Caco-2 (cell line): ENCODE measurements around the gene SNX27. TPM values are rescaled to one million over a fixed set of nuclear protein-coding genes. Genes with fewer than 3 reads are reported as not detected.

Experiments used
- BruUV-seq: library from RNA; stranded (reverse); fragments of 400-500 nt; replicated peaks from 2 replicates; lab custom pipeline; 2021; lab: Mats Ljungman, UMichigan
- CTCF ChIA-PET: fragments of 300-600 bp; sonication (Branson Sonifier 250); formaldehyde crosslinking; loops from one replicate; lab custom pipeline; 2022; ENCODE audit warnings: antibody characterized with exemption; lab: Charles Lee
- POLR2A ChIA-PET: fragments of 300-600 bp; sonication (Branson Sonifier 250); formaldehyde crosslinking; loops from one replicate; lab custom pipeline; 2022; ENCODE audit warnings: antibody characterized with exemption; lab: Charles Lee
- DNase-seq, 2 experiments: peaks; one replicate each; pipeline versions ENCODE4 v3.0.0 to v3.0.0-alpha.2; 2020 to 2022
- H3K27me3 ChIP-seq: replicated peaks from 2 replicates; pipeline ENCODE4 v1.6.0; 2011; ENCODE audit warnings: low read length; ENCODE audit not compliant: control insufficient read depth, insufficient read depth
- H3K36me3 ChIP-seq: 2 replicates; pipeline ENCODE4 v1.5.1; 2011; ENCODE audit warnings: low read length; ENCODE audit not compliant: control insufficient read depth, insufficient read depth
- H3K4me1 ChIP-seq: fragments of 250-450 bp; sonication (Bioruptor Pico); 2 replicates; pipeline ENCODE4 v1.5.1; 2020; ENCODE audit warnings: mild to moderate bottlenecking
- H3K4me3 ChIP-seq: 2 replicates; pipeline ENCODE4 v1.5.1; 2011; ENCODE audit warnings: low read depth, mild to moderate bottlenecking, control low read depth, low read length
- H3K9me3 ChIP-seq: fragments of 250-450 bp; sonication (Bioruptor Pico); 2 replicates; pipeline ENCODE4 v1.5.1; 2020; ENCODE audit warnings: mild to moderate bottlenecking, moderate library complexity
- H3K27ac Mint-ChIP-seq: one replicate; pipeline ENCODE4 v1.8.0; 2022; ENCODE audit warnings: mixed read lengths; ENCODE audit not compliant: unreplicated experiment
- H3K27me3 Mint-ChIP-seq: one replicate; pipeline ENCODE4 v1.8.0; 2022; ENCODE audit warnings: mixed read lengths; ENCODE audit not compliant: insufficient read depth, unreplicated experiment
- H3K36me3 Mint-ChIP-seq: one replicate; pipeline ENCODE4 v1.8.0; 2022; ENCODE audit warnings: mild to moderate bottlenecking, mixed read lengths; ENCODE audit not compliant: insufficient read depth, unreplicated experiment
- H3K4me1 Mint-ChIP-seq: one replicate; pipeline ENCODE4 v1.8.0; 2022; ENCODE audit warnings: low read depth, mixed read lengths; ENCODE audit not compliant: unreplicated experiment
- H3K4me3 Mint-ChIP-seq: one replicate; pipeline ENCODE4 v1.8.0; 2022; ENCODE audit warnings: mild to moderate bottlenecking, moderate library complexity, mixed read lengths; ENCODE audit not compliant: unreplicated experiment
- H3K9me3 Mint-ChIP-seq: one replicate; pipeline ENCODE4 v1.8.0; 2022; ENCODE audit warnings: mixed read lengths; ENCODE audit not compliant: unreplicated experiment
- intact Hi-C: fragments of 100-400 bp; cut with micrococcal nuclease; formaldehyde crosslinking; loops from one replicate; pipeline ENCODE4 v1.10.0; 2022; ENCODE audit not compliant: unreplicated experiment
- total RNA-seq: library from RNA; stranded (reverse); gene quantifications from 2 replicates; pipeline ENCODE4 v1.2.3, GENCODE V29; 2022
- TF ChIP-seq, protein P1 (sequence below), 2 experiments: fragments of 200-600 bp in 1 of 2; IDR thresholded peaks; 1 replicate in 1 of 2; 2 replicates in 1 of 2; pipeline versions ENCODE4 v1.5.1 to v1.8.0; 2011 to 2022; ENCODE audit warnings: antibody characterized with exemption in 1 of 2, control low read depth in 1 of 2, inconsistent platforms in 1 of 2, low read depth in 1 of 2, low read length in 1 of 2, mild to moderate bottlenecking in 1 of 2, moderate library complexity in 1 of 2; ENCODE audit not compliant: insufficient read depth in 1 of 2, severe bottlenecking in 1 of 2, unreplicated experiment in 1 of 2

Gene SNX27
- total RNA-seq, 1 experiment from 2014 or later, result 47.2 TPM

DNA sequence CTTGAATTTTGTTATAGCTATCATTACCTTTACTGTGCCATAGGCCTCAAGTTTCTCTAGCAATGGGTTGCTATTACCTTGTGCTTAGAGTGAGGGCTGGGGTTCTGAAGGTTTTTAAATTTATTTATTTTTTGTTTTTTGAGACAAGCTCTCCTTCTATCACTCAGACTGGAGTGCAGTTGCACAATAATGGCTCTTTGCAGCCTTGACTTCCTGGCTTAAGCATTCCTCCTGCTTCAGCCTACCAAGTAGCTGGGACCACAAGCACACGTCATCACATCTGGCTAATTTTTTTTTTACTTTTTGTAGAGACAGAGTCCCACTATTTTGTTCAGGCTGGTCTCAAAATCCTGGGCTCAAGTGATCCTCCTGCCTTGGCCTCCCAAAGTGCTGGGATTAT, 41.5 kb downstream of the SNX27 start:
- no peak overlapping the region for H3K27ac Mint-ChIP-seq
- TF ChIP-seq, protein P1, sequence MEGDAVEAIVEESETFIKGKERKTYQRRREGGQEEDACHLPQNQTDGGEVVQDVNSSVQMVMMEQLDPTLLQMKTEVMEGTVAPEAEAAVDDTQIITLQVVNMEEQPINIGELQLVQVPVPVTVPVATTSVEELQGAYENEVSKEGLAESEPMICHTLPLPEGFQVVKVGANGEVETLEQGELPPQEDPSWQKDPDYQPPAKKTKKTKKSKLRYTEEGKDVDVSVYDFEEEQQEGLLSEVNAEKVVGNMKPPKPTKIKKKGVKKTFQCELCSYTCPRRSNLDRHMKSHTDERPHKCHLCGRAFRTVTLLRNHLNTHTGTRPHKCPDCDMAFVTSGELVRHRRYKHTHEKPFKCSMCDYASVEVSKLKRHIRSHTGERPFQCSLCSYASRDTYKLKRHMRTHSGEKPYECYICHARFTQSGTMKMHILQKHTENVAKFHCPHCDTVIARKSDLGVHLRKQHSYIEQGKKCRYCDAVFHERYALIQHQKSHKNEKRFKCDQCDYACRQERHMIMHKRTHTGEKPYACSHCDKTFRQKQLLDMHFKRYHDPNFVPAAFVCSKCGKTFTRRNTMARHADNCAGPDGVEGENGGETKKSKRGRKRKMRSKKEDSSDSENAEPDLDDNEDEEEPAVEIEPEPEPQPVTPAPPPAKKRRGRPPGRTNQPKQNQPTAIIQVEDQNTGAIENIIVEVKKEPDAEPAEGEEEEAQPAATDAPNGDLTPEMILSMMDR (IDR thresholded peaks at IDR 0.05; ENCODE audit: insufficient read depth in 1 of 2, low read depth in 1 of 2, low read length in 1 of 2, severe bottlenecking in 1 of 2, unreplicated experiment in 1 of 2), result no peak
- intact Hi-C loops, result no loop called here
- no peak overlapping the region for H3K4me3 Mint-ChIP-seq
- Histone ChIP-seq H3K36me3 (no peaks in the 10 kb centered on the region; the same call in 1 of the 2 replicates), H3K27me3 (no peaks in the 10 kb centered on the region), H3K4me3 (no peak overlapping the region), H3K4me1 (no peaks in the 10 kb centered on the region), H3K9me3 (no peaks in the 10 kb centered on the region)
- H3K9me3 Mint-ChIP-seq, result no peaks in the 10 kb centered on the region
- BruUV-seq, result no TSS peak
- peaks cover 22% of the 10 kb centered on the region for H3K36me3 Mint-ChIP-seq
- no peaks in the 10 kb centered on the region for H3K27me3 Mint-ChIP-seq
- CTCF ChIA-PET, result no interaction called here
- POLR2A ChIA-PET, result no interaction called here
- no peaks in the 10 kb centered on the region for H3K4me1 Mint-ChIP-seq
- DNase-seq, result no peak

DNA sequence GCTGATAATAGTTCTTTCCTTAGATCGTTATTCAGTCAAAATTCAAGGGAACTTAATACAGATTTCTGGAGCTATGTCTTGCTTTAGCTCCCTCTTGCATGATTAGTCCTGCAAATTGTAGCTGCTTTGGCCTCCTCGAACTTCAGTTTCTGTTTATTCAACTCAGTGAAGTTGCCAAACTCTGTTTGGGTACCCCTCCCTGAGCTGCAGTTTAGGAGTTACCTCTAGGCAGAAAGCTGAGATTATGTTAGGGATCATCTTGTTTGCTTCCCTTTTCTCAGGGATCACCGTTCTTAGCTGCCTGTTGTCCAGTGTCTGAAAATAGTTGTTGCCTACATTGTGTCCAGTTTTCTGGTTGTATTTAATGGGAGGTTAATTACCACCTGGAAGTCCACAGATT, 43.5 kb downstream of the SNX27 start:
- intact Hi-C loops, result no loop called here
- Mint-ChIP-seq H3K36me3 (peaks cover 30% of the 10 kb centered on the region), H3K9me3 (no peaks in the 10 kb centered on the region), H3K27me3 (no peaks in the 10 kb centered on the region), H3K27ac (no peak overlapping the region), H3K4me1 (no peaks in the 10 kb centered on the region), H3K4me3 (no peak overlapping the region)
- DNase-seq, result no peak
- Histone ChIP-seq H3K9me3 (no peaks in the 10 kb centered on the region), H3K4me3 (no peak overlapping the region), H3K4me1 (no peaks in the 10 kb centered on the region), H3K36me3 (no peaks in the 10 kb centered on the region; the same call in 1 of the 2 replicates), H3K27me3 (no peaks in the 10 kb centered on the region)
- ChIA-PET POLR2A (no interaction called here), CTCF (interaction anchor here (0.9 kb wide), 1 partner anchor 181 kb away, joined by 4 read pairs; no protein-coding TSS in a partner anchor)
- TF ChIP-seq, protein P1 (IDR thresholded peaks at IDR 0.05; ENCODE audit: insufficient read depth in 1 of 2, low read depth in 1 of 2, low read length in 1 of 2, severe bottlenecking in 1 of 2, unreplicated experiment in 1 of 2), result no peak
- BruUV-seq, result no TSS peak

DNA sequence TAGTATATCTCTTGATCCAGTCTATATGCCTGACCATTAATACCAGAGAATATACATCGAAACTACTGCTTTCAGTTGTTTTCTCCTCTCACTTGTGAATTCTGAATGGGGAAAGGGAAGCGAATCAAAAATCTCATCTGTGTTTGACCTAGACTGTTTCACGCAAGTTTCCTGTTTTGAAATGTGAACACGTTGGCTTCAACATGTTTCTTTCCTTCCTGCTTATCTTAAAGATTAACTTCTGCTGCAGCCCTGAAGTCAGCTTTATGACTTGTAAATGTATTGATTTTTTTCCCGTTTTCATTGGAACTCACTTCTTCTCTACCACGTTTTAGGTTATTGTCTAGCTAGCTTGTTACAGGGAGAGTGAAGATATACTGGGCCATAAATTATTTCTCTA, 49.9 kb downstream of the SNX27 start:
- POLR2A ChIA-PET, result no interaction called here
- peaks cover 47% of the 10 kb centered on the region for H3K36me3 Mint-ChIP-seq
- H3K27ac Mint-ChIP-seq, result no peak overlapping the region

More for the DNA sequence above, 49.9 kb downstream of the SNX27 start:
- Histone ChIP-seq H3K9me3 (no peaks in the 10 kb centered on the region), H3K36me3 (no peaks in the 10 kb centered on the region), H3K4me3 (no peak overlapping the region), H3K27me3 (no peaks in the 10 kb centered on the region), H3K4me1 (no peaks in the 10 kb centered on the region)
- no peaks in the 10 kb centered on the region for H3K4me1 Mint-ChIP-seq
- H3K4me3 Mint-ChIP-seq, result no peak overlapping the region
- TF ChIP-seq, protein P1 (IDR thresholded peaks at IDR 0.05; ENCODE audit: insufficient read depth in 1 of 2, low read depth in 1 of 2, low read length in 1 of 2, severe bottlenecking in 1 of 2, unreplicated experiment in 1 of 2), result no peak
- H3K27me3 Mint-ChIP-seq, result no peaks in the 10 kb centered on the region
- CTCF ChIA-PET, result no interaction called here
- BruUV-seq, result no TSS peak
- DNase-seq, result no peak
- intact Hi-C loops, result loop anchor here (10.0 kb wide), 1 partner anchor 67 kb away; no protein-coding TSS in a partner anchor
- H3K9me3 Mint-ChIP-seq, result no peaks in the 10 kb centered on the region
